Prostate gland (tissue), 2 donors: ENCODE results near the gene CLMP.

Source experiments
- CTCF ChIP-seq, 4 experiments: fragments of 200-600 bp in 2 of 4; fragments of 450-650 bp in 2 of 4; sonication (generic) in 2 of 4; IDR thresholded peaks; 1 replicate in 3 of 4; 2 replicates in 1 of 4; pipeline ENCODE4 v1.5.1; 2016 to 2019; ENCODE audit warnings: antibody characterized with exemption in 4 of 4, mild to moderate bottlenecking in 2 of 4, moderate library complexity in 2 of 4
- POLR2A ChIP-seq: fragments of 450-650 bp; IDR thresholded peaks from one replicate; pipeline ENCODE4 v1.6.1; 2016; ENCODE audit warnings: antibody characterized with exemption, mild to moderate bottlenecking
- POLR2AphosphoS5 ChIP-seq: sonication (generic); formaldehyde crosslinking; IDR thresholded peaks from one replicate; pipeline ENCODE4 v1.6.1; 2017; ENCODE audit warnings: antibody characterized with exemption

DNA sequence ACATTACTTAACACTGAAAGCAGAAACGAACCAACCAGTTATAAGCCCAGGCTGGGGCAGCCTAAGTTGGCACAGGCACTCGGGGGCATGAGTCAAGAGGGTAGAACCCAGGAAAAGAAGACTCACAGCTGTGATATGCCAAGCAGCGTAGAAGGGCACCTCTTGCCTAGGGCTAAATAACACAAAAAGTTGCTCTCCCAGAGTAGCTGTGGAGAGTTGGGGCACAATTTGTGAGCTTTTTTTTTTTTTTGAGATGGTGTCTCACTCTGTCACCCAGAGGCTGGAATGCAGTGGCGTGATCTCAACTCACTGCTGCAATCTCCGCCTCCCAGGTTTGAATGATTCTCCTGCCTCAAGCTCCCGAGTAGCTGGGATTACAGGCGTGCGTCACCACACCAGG is 8.8 kb downstream of the CLMP start:
- TF ChIP-seq CTCF (IDR thresholded peaks at IDR 0.05): no peak
- no peak for TF ChIP-seq POLR2AphosphoS5
- TF ChIP-seq POLR2A: no peak
